Measurements from ENCODE around the gene MICAL1.

GRCh38 chr6:109496036-109496772, 40.6 kb upstream of the MICAL1 start:
- TF ChIP-seq CTCF (IDR thresholded peaks at IDR 0.05), result no peak
- TF ChIP-seq EP300 (IDR thresholded peaks at IDR 0.05), result no peak
- no peak for TF ChIP-seq POLR2A (IDR thresholded peaks at IDR 0.05)

Data from tibial nerve (tissue), 4 donors.